ENCODE measurements around the gene MACROD2.

- TF ChIP-seq CTCF (IDR thresholded peaks at IDR 0.05; ENCODE audit: insufficient read depth, low read depth, low read length) (no peak), EZH2 (IDR thresholded peaks at IDR 0.05; ENCODE audit: insufficient read depth, low read length) (no peak)
Observed at GRCh38 chr20:14481863-14482262, 486.5 kb downstream of the MACROD2 start.
